Ishikawa (cell line): ENCODE results near the gene DDX23.

Experiments
- EP300 ChIP-seq: IDR thresholded peaks from 2 replicates; pipeline ENCODE4 v1.6.1; 2012; ENCODE audit warnings: borderline replicate concordance
- TAF1 ChIP-seq: IDR thresholded peaks from 2 replicates; pipeline ENCODE4 v1.6.1; 2012; ENCODE audit warnings: low read depth, mild to moderate bottlenecking
- TCF12 ChIP-seq: IDR thresholded peaks from 2 replicates; pipeline ENCODE4 v1.6.1; 2012; ENCODE audit warnings: low read depth

DNA sequence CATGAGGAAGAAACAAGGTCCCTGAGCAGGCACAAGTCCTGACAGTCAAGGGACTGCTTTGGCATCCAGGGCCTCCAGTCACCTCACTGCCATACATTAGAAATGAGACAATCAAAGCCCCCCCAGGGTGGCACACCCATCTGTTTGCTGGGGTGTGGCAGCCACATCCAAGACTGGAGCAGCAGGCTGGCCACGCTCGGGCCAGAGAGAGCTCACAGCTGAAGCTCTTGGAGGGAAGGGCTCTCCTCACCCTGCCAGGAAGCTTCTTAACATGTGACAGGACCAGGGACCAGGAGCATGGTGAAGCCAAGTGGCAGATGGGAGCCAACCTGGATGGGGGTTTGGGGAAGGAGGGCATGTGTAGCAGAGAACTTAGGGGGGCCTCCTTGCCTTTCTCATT is 23.7 kb downstream of the DDX23 start:
- TF ChIP-seq EP300: no peak
- no peak for TF ChIP-seq TAF1
- TF ChIP-seq TCF12: no peak
